ENCODE results near the gene RTN1. TPM values are rescaled to one million over a fixed set of nuclear protein-coding genes. Genes with fewer than 3 reads are reported as not detected.

Gene RTN1
- total and polyA plus RNA-seq, 9 of the 15 experiments (the other 6 are each of a cell fraction or from before 2014, with no cell fraction given), result 0.03 to 0.09 TPM; not detected in 7

- in situ Hi-C loops (cut with MboI), result no loop called here
- FAIRE-seq, result no peak
- CTCF ChIA-PET (ENCODE audit: low intra/inter-chr PET ratio), result no interaction called here
- Histone ChIP-seq H3K9ac (ENCODE audit: insufficient read depth in 1 of 2, low read depth in 2 of 2, low read length in 2 of 2) (no peak overlapping the region), H3K79me2 (ENCODE audit: control insufficient read depth, insufficient read depth, low read length) (no peaks in the 10 kb centered on the region), H3K9me1 (ENCODE audit: control insufficient read depth, insufficient read depth, low read length) (no peaks in the 10 kb centered on the region), H3K4me2 (ENCODE audit: insufficient read depth, low read length) (no peak overlapping the region), H3K36me3 (ENCODE audit: control insufficient read depth, insufficient read depth, low read length) (no peaks in the 10 kb centered on the region), H3K27ac (ENCODE audit: extremely low read depth, low read depth, low read length) (no peak overlapping the region), H3K9me3 (replicated peaks; ENCODE audit: control insufficient read depth, insufficient read depth, low read depth, low read length) (no peaks in the 10 kb centered on the region), H3K4me1 (replicated peaks in 1 of 2; ENCODE audit: control insufficient read depth in 2 of 2, insufficient read depth in 2 of 2, low read length in 2 of 2) (peaks cover 0 to 9% of the 10 kb centered on the region in 2 experiments; a peak in 1 of 5 replicates), H2AFZ (ENCODE audit: low read depth, low read length) (no peak overlapping the region), H3K4me3 (no peak overlapping the region), H4K20me1 (replicated peaks; ENCODE audit: control insufficient read depth, insufficient read depth, low read length) (no peaks in the 10 kb centered on the region), H3K27me3 (ENCODE audit: control insufficient read depth in 2 of 2, insufficient read depth in 2 of 2, low read length in 2 of 2) (peaks cover 0 to 8% of the 10 kb centered on the region in 2 experiments; a peak in 2 of 5 replicates)
- WGBS (ENCODE audit: insufficient coverage, low coverage, missing lambda C conversion rate), result 2% methylated on average over 4 of the region's 4 CpGs
- no TSS peak for BruUV-seq (replicated peaks)
- POLR2A ChIA-PET, result no interaction called here
- intact Hi-C loops (cut with micrococcal nuclease), result no loop called here
- DNase-seq (ENCODE audit: extremely low read depth in 1 of 4, low spot score in 3 of 4), result no peak
- ATAC-seq, result no peak
- TF ChIP-seq ZNF407 (IDR thresholded peaks at IDR 0.05; ENCODE audit: low read depth) (no peak), KDM5B (IDR thresholded peaks at IDR 0.05; ENCODE audit: insufficient replicate concordance, low read depth, low read length) (no peak), HMG20B (CRISPR knock-in tag; IDR thresholded peaks at IDR 0.05) (no peak), USF2 (CRISPR knock-in tag; IDR thresholded peaks at IDR 0.05) (no peak), GTF2A2 (tag; IDR thresholded peaks at IDR 0.05) (no peak), ZC3H8 (IDR thresholded peaks at IDR 0.05) (no peak), MED1 (CRISPR knock-in tag; IDR thresholded peaks at IDR 0.05; ENCODE audit: borderline replicate concordance) (no peak), HEY1 (CRISPR knock-in tag; IDR thresholded peaks at IDR 0.05; ENCODE audit: borderline replicate concordance) (no peak), ZNF57 (CRISPR knock-in tag; IDR thresholded peaks at IDR 0.05) (no peak), KDM1A (IDR thresholded peaks at IDR 0.05) (no peak), MAFK (IDR thresholded peaks at IDR 0.05; ENCODE audit: low read length) (no peak), ZNF511 (CRISPR knock-in tag; IDR thresholded peaks at IDR 0.05) (no peak), NUFIP1 (IDR thresholded peaks at IDR 0.05; ENCODE audit: partially characterized antibody) (no peak), TCF3 (CRISPR knock-in tag; IDR thresholded peaks at IDR 0.05) (no peak), RHOXF2B (CRISPR knock-in tag; conservative IDR thresholded peaks at IDR 0.05) (no peak), MAFG (tag; conservative IDR thresholded peaks at IDR 0.05) (no peak), DMBX1 (CRISPR knock-in tag; IDR thresholded peaks at IDR 0.05; ENCODE audit: borderline replicate concordance) (no peak)
These were observed 555 bp upstream of the RTN1 start for GRCh38 chr14:59871166-59871495.

All from K562 (cell line).